Renal cortex interstitium (tissue), 11 donors: ENCODE data around the gene RNF225. TPM values are rescaled to one million over a fixed set of nuclear protein-coding genes. Genes with fewer than 3 reads are reported as not detected.

Experiments used
- DNase-seq, 11 donors: peaks; one replicate each; pipeline ENCODE4 v3.0.0-alpha.2; 2013; ENCODE audit warnings: low read depth in 9 of 11, low spot score in 4 of 11; ENCODE audit errors: extremely low read depth in 1 of 11
- polyA plus RNA-seq, 3 donors: library from polyadenylated mRNA; unstranded; fragments of 120-200 nt; gene quantifications; one replicate each; pipeline ENCODE4 v1.2.1, GENCODE V29; 2013; ENCODE audit not compliant: insufficient read length in 3 of 3

RNF225 gene
- polyA plus RNA-seq, 3 donors = not detected

GRCh38 chr19:58382997-58383603 is 12.4 kb upstream of the RNF225 start:
- no peak for DNase-seq

GRCh38 chr19:58385313-58385890 is 10.1 kb upstream of the RNF225 start:
- no peak for DNase-seq

DNA sequence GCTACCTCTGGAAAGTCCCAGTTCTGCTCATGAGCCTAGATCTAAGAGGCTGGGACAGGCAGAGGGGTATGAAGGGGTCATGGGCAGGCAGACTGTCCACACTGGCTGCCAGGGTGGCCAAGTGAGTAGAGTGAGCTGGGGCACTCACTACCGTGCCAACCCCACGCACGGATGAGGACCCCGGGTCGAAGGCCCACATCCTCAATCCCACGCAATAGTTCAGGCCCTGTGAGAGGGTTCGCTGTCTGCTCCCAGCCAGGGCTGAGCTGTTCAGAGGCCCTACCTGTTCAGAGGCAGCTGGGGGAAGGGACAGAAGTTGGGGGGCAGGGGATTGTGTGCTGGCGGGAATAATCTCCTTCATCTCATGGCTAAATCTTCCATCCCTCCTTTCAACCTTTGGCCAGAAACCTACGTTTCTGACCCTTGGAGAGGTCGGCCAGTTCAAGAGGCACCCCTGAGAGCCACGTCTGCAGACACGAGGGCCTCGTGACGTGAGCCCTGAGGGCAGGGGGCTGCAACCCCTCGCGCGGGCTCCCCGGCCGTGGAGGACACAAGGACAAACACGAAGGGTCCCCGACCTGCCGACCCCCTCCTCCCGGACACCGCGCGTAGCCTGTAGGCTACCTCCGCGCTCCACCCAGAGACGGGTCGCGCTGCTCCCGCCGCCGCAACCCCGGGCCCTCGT is 9.4 kb upstream of the RNF225 start:
- no peak for DNase-seq

GRCh38 chr19:58386576-58387337 is 8.7 kb upstream of the RNF225 start, which contains the start of gene RPS5:
Gene RPS5, plus strand, starts transcription at chr19:58387269. Its CDS starts 869 bp downstream, at chr19:58388138.
- DNase-seq = peak; percentile 95 to 99 (median 97)

GRCh38 chr19:58387338-58388174 is 7.9 kb upstream of the RNF225 start:
- DNase-seq = no peak

DNA sequence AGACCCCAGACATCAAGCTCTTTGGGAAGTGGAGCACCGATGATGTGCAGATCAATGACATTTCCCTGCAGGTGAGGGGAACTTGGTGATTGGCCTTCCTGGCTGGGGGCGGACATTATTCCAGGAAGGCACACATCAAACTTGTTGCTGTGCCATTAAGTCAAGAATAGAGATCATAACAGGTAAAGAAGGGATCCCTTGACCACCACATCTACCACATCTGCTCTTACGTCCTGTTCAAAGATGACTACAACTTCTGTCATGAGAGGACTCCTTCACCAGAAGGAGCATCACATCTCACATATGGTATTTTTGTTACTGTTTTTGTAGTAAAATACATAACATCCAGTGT is 7.3 kb upstream of the RNF225 start:
- no peak for DNase-seq

GRCh38 chr19:58392945-58393724 is 2.3 kb upstream of the RNF225 start:
- no peak for DNase-seq

DNA sequence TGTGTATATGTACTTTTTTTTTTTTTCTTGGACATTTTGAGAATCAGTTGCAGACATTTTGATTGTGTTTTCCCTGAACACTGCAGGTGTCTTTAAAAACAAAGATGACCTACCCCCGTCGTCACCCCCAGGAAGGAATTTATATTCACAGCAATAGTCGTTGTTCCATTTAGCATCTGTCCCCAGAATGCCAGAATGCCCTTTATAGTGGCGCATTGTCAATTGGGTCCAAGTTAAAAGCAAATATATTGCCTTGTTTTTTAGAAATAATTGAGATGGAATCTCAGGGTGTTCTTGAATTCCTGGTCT is 1.8 kb upstream of the RNF225 start:
- no peak for DNase-seq

DNA sequence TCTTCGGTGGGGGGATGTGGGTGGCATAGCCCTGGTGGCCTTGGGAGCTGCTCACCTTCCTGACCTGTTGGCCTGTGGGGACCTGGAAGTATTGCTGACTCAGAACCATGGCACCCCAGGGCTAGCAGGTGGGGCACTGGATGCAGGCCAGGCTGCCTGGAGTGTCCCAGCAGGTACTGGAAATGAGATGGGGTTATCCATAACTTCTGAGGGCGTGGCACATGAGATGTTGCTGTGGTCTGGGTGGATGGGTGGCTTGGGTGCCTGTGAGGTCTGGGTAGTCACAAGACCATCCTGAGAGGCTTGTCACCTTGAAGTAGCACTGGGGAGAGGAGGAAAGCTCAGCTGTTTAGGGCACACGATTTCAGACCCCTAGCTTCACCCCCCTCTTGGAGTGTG is 636 bp upstream of the RNF225 start:
- DNase-seq = no peak

GRCh38 chr19:58395979-58396627 is 647 bp downstream of the RNF225 start:
- DNase-seq = no peak

DNA sequence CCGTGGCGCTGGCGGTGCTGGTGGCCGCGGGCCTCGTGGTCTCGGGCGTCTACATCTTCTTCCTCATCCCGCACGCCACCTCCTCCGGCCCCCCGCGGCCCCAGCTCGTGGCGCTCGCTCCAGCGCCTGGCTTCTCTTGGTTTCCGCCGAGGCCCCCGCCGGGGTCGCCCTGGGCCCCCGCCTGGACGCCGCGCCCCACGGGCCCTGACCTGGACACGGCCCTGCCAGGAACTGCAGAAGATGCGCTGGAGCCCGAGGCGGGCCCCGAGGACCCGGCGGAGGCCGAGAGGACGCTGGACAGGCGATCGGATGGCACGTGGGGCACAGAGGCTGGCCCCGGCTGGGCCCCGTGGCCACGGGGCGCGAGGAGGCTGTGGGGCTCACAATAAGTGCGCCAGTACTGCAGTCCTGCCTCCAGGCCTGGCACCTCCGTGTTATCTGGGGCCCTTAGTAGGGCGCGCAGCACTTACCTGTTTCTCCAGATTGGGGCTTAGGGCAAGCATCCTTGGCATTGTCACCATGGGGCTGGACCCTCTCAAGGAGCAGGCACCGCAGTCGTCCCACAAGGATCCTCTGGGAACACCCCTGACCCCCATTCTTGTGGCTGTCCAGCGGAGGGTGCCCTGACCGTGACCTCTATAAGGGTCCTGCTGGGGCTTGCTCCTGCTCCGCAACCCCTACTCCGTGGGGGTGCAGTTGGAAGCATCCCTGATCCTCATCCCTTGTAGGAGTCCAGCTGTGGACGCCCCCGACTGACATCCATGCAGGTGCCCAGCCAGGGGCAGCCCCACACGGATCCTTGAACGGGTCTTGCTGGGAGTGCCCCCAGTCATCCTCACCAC is 1.5 kb downstream of the RNF225 start:
- DNase-seq = no peak

DNA sequence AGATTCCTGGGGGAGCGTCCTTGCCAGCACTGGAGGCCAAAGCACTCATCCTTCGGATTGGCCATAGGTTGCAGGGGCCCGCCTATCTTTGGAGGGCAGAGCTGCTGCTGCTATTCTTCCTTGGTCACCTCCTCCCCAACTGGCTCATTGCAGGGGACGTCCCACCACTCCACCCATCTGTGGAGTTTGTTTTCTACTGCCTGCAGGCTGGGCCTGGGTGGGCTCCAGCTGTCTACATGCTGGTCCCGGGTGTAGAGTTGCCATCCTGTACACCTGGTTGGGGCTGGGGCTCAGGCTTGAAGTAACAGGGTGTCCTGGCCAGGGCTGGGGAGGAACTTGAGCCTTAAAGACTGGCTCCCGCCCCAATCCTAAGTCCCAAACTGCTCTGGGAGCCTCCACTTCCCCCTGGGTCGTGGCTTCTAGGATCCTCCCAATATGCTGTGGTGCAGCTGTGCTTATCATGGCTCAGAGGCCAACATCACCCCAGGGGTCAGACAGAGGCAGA is 2.1 kb downstream of the RNF225 start:
- DNase-seq = no peak

DNA sequence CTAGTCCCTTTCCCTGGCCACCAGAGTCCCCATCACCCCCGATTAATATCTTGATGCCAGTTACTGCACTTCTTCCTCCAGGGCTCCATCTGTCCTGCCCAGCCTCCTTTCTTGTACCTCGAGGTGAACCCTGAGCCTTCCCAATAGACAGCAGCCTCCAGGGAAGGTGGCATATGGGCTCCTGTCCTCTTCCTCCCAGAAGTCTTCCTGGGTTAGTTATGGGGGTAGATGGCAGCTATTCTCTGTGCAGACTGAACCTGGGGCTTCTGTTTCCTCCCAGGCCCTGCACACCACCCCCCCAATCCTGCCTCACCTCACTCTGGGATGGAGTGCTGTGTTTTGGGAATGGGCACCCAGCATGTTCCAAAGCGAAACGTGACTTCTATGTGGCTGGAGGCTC is 2.6 kb downstream of the RNF225 start:
- no peak for DNase-seq

DNA sequence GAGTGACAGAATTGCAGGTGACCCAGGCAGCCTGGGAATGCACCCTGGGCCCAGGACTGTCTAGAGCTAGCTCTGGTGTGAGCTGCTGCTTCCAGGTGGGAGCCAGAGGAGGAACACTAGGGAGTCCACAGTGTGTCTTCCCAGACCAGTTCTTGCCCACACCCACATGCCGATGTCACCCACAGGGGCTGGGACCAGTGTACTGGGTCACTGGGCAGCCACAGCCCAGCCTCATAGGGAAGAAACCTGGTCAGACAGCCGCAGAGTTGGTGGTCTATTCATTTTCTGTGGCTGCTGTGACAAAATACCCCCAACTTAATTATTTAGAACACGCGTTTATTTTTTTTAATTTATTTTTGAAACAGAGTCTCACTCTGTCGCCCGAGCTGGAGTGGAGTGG is 3.1 kb downstream of the RNF225 start:
- no peak for DNase-seq

- DNase-seq = no peak
These were observed 4.4 kb downstream of the RNF225 start for GRCh38 chr19:58399903-58400302.

GRCh38 chr19:58400316-58400915 is 5.0 kb downstream of the RNF225 start:
- no peak for DNase-seq
